HG03045 (cell line): ENCODE results near the gene SCIMP.
"Not testable (repeated sequence)": the region's sequence is repeated elsewhere in the genome, so short reads cannot be mapped to it uniquely, and the experiment has no call there.

Experiments used
- ATAC-seq: cut with Tn5 transposase; IDR thresholded peaks from one replicate; pipeline ENCODE4 v1.9.1; 2021; ENCODE audit warnings: mild to moderate bottlenecking, moderate library complexity; ENCODE audit not compliant: unreplicated experiment

Gene SCIMP

GRCh38 chr17:5238333-5238732, 3.7 kb upstream of the SCIMP start:
- no peak for ATAC-seq

DNA sequence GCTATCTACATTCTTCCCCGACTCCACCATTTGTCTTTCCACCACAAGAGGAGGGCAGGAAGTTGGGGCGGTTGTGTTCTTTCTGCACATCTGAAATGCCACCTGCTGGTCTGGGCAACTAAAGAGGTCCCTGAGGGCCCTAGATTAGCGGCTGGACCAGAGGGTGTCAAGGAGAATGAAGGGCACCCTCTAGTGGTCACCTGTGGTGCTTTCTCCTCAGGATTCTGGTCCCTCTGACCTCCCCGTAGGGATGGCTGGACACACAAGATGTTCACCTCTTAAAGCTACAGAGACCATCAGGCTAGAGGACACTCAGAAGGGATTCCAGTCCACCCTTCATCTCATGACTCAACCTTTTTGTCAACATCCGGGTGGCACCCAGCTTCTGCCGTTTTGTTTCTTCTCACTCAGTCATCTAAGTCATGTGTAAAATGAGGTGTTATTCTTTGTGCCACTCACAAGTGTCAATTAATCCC, 2.9 kb upstream of the SCIMP start:
- no peak for ATAC-seq

DNA sequence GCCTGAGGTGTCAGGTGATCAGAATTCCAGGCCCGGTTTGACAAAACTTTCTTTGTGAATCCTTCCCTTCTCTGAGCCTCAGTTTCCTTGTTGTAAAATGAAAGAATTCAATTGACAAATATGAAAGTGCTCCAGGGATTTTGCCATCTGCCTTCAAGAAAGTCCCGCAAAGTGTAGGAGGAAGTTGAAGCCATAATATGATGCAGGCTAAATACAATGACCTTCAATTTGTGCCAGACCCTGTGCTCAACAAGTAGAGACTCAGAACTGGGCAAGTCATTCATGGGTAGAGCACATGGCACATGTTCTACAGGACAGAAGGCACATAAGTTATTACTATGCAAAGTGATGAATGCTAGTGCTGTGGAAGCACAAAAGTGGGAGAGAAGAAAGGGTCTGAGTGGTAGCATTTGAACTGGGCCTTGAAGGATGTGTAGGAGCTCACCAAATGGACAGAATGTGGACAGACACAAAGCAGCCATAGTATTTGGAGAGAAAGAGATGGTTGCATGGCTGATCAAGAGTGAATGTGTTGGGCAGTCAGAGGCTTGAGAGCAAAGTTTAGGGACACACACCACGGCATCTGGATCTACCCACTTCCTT, 2.4 kb upstream of the SCIMP start:
- ATAC-seq = no peak

DNA sequence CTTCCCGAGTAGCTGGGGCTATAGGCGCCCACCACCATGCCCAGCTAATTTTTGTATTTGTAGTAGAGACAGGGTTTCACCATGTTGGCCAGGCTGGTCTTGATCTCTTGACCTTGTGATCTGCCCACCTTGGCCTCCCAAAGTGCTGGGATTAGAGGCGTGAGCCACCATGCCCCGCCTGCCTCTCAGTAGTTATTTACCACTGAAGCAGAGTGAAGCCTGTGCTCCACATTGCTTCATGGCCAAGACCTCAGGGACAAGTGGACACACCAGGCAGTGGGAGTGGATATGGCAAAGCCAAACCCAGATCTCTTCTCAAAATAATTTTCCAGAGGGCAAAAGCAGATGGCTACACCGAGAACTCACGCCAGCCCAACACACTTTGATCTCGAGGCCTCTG, 1.2 kb downstream of the SCIMP start:
- not testable (repeated sequence) for ATAC-seq

GRCh38 chr17:5226940-5227878, 7.5 kb downstream of the SCIMP start:
- ATAC-seq = no peak

GRCh38 chr17:5225668-5226457, 8.8 kb downstream of the SCIMP start:
- peak; percentile 35 for ATAC-seq

GRCh38 chr17:5221912-5222311, 12.7 kb downstream of the SCIMP start:
- ATAC-seq = not testable (repeated sequence)

DNA sequence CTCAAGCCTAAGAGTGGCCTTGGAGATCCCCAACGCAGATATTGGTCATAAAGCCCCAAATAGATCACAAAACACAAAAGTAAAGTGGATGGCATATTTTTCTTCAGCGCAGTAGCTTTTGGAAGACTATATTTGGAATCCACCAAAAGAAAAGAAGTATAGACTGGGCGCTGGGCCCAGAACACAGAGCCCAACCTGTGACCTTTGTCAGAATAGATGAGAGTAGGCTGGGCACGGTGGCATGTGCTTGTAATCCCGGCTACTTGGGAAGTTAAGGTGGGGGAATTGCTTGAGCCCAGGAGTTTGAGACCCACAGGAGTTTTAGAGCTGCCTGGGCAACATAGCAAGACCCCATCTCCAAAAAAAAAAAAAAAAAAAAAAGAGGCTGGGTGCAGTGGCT, 14.6 kb downstream of the SCIMP start:
- ATAC-seq = no peak

DNA sequence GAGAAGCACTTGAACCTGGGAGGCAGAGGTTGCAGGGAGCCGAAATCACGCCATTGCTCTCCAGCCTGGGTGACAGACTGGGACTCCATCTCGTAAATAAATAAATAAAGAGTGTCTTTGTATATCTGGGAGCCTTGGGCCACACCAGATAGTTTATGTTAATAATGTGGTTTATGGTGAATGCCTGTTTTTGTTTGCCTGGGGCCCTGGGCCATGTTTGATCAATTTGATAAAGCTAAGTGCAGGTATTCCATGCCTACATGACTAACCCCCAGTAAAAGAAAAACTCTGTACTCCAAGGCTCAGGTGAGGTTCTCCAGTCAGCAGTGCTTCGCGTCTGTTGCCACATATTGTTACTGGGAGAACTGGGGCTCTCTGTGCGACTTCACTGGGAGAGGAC, 15.1 kb downstream of the SCIMP start:
- ATAC-seq = no peak

DNA sequence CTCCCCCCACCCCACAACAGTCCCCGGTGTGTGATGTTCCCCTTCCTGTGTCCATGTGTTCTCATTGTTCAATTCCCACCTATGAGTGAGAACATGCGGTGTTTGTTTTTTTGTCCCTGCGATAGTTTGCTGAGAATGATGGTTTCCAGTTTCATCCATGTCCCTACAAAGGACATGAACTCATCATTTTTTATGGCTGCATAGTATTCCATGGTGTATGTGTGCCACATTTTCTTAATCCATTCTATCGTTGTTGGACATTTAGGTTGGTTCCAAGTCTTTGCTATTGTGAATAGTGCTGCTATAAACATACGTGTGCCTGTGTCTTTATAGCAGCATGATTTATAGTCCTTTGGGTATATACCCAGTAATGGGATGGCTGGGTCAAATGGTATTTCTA, 17.1 kb downstream of the SCIMP start:
- not testable (repeated sequence) for ATAC-seq

DNA sequence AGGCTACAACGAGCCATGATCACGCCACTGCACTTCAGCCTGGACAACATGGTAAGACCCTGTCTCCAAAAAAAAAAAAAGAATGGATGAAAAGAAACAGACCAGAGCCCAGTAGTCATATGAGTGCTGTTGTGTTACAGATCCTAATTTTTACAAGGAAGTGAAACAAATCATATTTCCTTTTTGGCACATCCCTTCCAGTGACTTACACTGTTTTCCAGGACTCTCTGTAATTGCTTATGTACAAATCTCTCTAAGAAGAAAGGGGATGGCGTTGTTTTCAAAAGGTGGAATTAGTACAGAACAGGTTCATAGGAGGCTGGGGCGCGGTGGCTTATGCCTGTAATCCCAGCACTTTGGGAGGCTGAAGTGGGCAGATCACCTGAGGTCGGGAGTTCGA, 23.2 kb downstream of the SCIMP start:
- ATAC-seq = no peak

- no peak for ATAC-seq
These were observed 23.9 kb downstream of the SCIMP start for GRCh38 chr17:5210614-5211252.

DNA sequence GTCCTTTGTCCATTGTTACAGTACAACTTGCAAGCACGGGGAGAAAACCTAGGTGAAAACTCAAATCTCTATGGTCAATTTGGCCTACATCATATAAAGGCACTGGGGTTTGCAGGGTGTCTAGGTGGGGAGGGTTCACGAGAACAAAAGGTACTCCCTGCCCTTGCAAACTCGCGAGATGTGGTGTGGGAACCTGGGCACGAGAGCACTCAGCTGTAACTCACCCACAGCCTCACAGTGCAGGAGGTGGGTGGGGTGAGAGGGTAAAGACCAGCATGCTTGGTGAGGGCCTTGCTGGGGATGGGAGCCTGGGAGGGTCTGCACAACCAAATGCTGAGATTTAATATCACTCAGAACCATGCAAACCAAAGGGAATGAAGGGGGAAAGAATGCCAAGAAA, 24.6 kb downstream of the SCIMP start:
- ATAC-seq = no peak

GRCh38 chr17:5209396-5209795, 25.3 kb downstream of the SCIMP start:
- ATAC-seq = no peak

DNA sequence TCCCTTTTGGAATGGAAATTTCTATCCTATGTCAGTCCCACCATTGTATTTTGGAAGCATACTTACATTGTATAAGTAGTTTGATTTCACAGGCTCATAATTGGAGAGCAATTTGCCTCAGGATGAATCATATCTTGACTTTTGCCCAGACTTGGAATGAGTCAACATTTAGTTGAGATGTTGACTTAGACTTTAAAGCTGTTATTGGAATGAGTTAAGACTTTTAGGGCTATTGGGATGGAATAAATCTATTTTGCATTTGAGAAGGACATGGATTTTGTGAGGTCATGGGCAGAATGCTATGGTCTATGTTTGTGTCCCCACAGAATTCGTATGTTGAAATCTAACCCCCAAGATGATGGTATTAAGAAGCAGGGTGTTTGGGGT, 30.8 kb downstream of the SCIMP start:
- ATAC-seq = no peak

- ATAC-seq = no peak
These were observed 31.3 kb downstream of the SCIMP start for GRCh38 chr17:5203178-5203907.

- ATAC-seq = no peak
These were observed 33.6 kb downstream of the SCIMP start for GRCh38 chr17:5201011-5201410.

DNA sequence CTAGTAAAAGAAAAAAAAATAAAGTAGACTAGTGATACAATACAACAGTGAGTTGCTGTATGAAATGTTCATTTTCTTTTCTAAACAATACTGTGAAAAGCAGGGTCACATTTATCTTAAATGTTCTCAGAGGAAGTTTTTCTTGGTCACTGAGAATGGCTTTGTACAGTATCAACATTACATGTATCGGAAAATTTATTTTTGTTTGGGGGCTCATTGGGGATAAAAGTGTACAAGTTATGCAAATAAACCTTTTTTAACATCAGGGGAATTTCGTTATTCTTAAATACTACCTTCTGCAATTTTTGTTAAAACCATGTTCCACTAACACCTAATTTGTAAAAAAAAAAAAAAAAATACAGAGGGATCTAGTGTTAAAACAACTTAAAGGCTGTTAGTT, 34.3 kb downstream of the SCIMP start:
- no peak for ATAC-seq

DNA sequence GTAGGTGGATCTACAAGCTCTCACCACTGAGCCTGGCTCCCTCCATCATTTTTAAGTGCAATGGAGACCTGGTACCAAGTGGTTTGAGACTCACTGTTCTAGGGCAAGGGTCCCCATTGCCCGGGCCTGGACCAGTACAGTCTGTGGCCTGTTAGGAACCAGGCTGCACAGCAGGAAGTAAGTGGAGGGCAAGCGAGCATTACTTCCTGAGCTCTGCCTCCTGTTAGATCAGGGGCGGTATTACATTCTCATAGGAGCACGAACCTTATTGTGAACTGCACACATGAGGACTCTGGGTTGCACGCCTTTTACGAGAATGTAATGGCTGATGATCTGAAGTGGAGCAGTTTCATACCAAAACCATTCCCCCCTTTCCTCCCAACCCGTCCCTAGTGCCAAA, 36.2 kb downstream of the SCIMP start:
- ATAC-seq = no peak

DNA sequence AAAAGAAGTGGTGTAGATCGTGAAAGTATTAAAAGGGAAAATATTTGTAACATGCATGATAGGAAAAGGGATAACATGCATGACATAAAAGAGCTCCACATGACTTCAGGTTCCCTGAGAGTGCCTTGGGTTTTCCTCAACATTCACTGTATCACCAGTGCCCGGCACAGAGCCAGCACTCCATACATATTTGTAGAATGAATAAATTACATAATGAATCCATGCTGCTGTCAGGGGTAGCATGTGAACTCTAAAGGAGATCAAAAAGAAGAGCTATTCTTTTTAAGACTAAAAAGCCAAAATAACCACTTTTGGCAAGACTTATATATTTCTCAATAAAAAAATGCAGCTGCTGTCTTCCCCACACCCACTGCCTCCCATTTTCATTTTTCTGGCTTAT, 40.3 kb downstream of the SCIMP start:
- no peak for ATAC-seq
